ES-I3 (cell line): ENCODE measurements around the gene DSCAM.

Source experiments
- H3K36me3 ChIP-seq: 2 replicates; pipeline ENCODE4 v1.6.1; 2013; ENCODE audit warnings: mild to moderate bottlenecking, low read length, control low read depth, moderate library complexity; ENCODE audit not compliant: insufficient read depth
- H3K4me1 ChIP-seq: 2 replicates; pipeline ENCODE4 v1.6.1; 2013; ENCODE audit warnings: mild to moderate bottlenecking, control low read depth, low read length; ENCODE audit not compliant: insufficient read depth
- H3K9ac ChIP-seq: 2 replicates; pipeline ENCODE4 v1.6.1; 2013; ENCODE audit warnings: low read depth, mild to moderate bottlenecking, low read length, moderate library complexity
- H3K9me3 ChIP-seq: 2 replicates; pipeline ENCODE4 v1.6.1; 2013; ENCODE audit warnings: mild to moderate bottlenecking, low read length, moderate library complexity; ENCODE audit not compliant: control insufficient read depth, insufficient read depth

DSCAM gene

DNA sequence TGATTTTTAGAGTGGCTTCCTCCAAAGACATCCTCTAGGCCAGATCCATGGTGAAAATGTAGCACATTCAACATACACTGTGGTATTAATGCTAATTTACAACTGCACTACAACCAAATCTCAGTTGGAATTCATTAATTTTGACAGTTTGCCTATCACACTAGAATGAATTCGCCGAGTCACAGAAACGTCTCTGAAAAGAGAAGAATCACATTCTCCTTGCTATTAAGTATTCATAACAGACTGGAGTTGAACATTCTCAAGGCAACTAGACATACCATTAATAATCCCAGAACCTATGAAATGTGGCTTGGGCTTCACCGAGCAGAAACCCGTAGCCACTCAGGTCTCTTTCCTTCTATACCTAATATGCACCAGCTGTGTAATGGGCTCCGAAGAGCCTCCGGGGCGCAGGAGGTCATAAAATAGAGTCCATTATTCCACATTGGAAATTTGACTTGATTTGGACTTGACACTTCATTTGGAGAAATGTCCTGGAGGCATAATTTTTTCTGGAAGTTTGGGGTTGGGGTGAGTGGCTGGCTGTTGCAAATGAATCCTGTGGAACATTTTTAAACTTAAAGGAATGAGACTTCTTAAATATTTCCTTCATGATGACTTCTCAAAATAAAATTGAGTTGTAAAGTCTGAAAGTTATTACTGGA lies 117.1 kb downstream of the DSCAM start:
- no peaks in the 10 kb centered on the region for H3K36me3 ChIP-seq

DNA sequence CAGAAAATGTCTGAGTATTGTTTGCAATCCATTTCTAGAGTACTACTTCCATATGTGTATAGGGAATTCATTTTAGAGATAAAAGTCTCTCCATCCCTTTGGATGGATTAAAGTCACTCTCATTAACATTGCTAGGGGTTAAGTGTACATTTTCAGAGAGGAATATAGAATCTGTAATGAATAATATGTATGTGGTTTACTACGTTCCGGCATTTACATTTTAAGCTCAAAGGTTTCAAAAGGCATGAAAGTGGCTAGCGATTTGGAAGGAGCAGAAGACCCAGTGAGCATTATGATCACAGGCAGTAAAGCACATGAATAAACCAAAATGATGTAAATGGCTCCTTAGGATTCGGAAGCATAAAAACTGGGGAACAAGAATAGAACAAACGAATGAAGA lies 123.0 kb downstream of the DSCAM start:
- no peak overlapping the region for H3K9ac ChIP-seq
- H3K36me3 ChIP-seq = no peaks in the 10 kb centered on the region
- no peaks in the 10 kb centered on the region for H3K4me1 ChIP-seq
- H3K9me3 ChIP-seq = no peaks in the 10 kb centered on the region

More for the DNA sequence above, 117.1 kb downstream of the DSCAM start:
- Histone ChIP-seq H3K4me1 (no peaks in the 10 kb centered on the region), H3K9me3 (no peaks in the 10 kb centered on the region), H3K9ac (no peak overlapping the region)

DNA sequence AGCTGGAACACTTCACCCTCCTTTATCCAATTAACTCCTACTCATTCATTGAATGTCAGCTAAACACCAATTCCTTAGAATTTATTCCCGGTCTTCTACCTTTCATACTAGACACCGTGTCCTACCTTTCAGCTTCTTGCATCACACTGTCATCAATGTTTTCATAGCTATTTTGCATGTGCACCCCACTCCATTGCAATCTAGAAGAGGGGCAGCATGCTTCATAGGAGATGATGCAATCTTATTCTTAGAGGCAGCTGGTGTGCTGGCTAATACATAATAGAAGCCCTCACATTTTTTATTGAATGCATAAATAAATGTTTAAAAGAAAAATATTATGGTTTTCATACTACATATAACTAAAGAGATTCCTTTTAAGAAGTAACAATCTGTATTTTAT lies 123.6 kb downstream of the DSCAM start:
- Histone ChIP-seq H3K4me1 (no peaks in the 10 kb centered on the region), H3K9me3 (no peaks in the 10 kb centered on the region)

DNA sequence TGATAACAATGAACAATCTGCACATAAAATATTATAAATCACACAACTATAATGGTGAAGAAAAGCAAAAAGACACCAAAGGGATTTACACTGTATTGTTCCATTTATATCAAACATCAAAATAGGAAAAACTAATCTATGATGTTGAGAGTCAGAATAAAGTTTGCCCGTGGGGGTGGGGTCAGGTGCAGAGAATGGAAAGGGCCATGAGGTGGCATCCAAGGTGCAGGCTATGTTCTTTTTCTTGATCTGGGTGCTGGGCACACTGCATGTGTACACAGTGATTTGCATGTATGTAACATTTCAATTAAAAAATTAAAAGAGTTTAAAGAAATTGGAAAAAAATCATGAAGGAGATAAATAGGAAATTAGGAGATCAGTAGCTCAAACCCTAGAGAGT lies 127.3 kb downstream of the DSCAM start:
- Histone ChIP-seq H3K9me3 (no peaks in the 10 kb centered on the region; the same call in 1 of the 2 replicates), H3K4me1 (no peaks in the 10 kb centered on the region), H3K36me3 (no peaks in the 10 kb centered on the region), H3K9ac (no peak overlapping the region)

More for the DNA sequence above, 123.6 kb downstream of the DSCAM start:
- Histone ChIP-seq H3K9ac (no peak overlapping the region), H3K36me3 (no peaks in the 10 kb centered on the region)

DNA sequence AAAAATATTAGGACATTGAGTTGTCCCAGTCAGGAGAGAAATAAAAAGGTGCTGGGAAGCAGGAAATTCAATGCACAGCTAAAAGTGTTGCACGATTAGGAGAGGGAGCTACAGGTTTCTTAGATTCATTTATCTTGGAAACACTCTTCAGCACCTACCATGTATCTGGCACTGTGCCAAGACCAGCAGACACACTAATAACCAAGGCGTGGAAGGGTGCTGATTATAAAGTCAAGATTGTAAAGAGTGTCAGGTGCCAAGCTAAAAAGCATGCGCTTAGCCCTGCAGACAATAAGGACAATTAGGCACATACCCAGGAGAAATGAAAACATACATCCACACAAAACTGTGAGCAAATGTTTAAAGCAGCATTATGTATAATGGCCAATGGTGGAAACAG lies 129.9 kb downstream of the DSCAM start:
- H3K9me3 ChIP-seq = no peaks in the 10 kb centered on the region; the same call in 1 of the 2 replicates
- H3K4me1 ChIP-seq = no peaks in the 10 kb centered on the region
- H3K9ac ChIP-seq = no peak overlapping the region
- no peaks in the 10 kb centered on the region for H3K36me3 ChIP-seq

DNA sequence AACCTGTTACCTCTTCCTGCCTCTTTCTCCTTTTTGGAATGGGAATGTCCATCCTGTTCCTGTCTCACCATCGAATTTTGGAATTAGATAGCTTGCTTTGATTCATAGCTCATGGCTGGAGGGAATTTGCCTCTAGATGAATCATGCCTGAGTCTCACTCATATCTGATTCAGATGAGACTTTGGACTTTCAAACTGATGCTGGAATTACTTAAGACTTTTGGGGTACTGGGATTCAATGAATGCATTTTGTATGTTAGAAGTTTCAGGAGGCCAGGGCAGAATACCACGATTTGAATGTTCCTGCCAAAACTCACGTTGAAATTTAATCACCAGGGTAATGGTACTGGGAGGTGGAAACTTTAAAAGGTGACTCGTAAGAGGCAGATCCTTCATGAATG lies 132.4 kb downstream of the DSCAM start:
- Histone ChIP-seq H3K9ac (no peak overlapping the region), H3K9me3 (no peaks in the 10 kb centered on the region; the same call in 1 of the 2 replicates), H3K36me3 (no peaks in the 10 kb centered on the region), H3K4me1 (no peaks in the 10 kb centered on the region)

DNA sequence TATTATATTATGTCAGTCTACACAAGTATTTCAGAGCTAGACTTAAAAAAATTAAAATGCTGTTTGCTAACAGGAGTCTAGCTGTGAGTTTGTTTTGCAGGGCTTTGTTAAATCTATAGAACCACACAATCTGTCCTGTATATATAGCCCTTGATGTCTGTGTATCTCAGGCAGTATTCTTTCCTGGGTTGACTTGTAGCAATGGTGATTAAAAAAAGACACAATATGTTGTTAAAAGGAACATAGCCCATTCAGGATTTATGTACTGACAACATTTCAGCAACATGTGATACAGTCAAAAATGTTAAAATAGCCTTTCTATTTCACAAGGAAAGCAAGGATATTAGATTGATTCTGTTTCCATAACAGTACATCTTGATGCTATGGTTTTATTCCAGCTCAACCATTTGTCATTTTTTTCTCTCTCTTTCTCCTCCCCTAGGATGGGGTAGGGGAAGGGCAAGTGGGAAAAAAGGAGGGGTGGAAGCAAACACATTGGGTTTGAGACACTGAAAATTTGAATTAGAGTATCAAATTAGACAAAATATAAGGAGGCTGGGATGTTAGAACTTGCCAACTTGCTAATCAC lies 139.2 kb downstream of the DSCAM start:
- Histone ChIP-seq H3K9ac (no peak overlapping the region), H3K9me3 (no peaks in the 10 kb centered on the region), H3K36me3 (no peaks in the 10 kb centered on the region), H3K4me1 (no peaks in the 10 kb centered on the region)

DNA sequence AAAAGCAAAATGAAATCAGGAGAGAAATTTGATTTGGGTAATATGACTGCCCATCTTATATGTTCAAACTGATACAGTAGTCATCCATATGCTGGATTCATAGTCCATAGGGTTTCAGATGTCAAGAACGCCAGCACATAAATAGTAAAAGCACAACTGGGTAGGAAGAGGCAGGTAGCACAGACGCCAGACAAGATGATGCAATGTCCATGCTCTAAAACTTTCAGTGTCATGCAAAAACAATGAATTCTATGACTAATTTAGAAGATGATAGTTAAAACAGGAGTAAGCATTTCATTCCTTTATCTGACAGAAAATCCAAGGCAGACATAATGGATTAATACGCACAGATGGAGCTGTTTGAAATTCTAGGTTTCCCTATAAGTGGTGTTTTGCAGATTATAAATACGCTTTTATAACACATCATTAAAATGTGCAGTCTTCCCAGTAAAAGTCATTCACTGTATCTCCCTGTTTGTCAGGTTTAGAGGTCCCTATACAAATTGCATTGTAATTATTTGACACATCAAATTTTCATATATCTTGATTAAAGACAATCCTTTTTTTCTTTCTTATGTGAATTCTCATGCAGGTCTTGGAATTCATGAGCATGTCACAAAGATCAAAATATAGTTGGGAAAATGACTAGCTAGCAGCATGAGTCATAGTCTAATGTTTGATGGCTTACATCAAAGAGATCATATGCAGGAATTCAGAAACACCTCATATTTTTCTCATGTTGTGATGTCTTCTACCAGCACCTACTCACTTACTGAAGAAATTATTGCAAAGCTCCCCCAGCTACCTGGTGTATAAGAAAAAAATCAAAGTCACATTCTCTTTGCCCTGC lies 139.9 kb downstream of the DSCAM start:
- H3K9ac ChIP-seq = no peak overlapping the region
- H3K36me3 ChIP-seq = no peaks in the 10 kb centered on the region
- no peaks in the 10 kb centered on the region for H3K9me3 ChIP-seq
- H3K4me1 ChIP-seq = no peaks in the 10 kb centered on the region

DNA sequence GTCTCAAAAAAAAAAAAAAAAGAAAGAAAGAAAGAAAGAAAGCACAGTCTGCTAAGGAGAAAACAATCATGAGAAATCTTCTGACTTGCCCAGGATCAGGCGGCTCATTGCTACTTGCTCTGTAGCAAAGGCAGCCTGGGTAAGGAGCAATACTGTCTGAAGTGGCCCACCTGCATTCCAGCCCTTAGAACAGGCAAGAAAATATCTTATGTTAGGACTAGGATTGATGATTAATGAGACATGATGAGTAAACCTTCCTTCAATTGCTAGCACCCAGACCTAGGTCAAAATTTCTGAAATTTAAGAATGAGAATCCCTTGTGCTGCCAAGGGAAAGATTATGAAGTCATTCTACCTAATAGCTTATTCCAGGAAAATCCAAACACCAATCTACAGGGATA lies 140.8 kb downstream of the DSCAM start:
- H3K36me3 ChIP-seq = no peaks in the 10 kb centered on the region
- no peak overlapping the region for H3K9ac ChIP-seq
- H3K4me1 ChIP-seq = no peaks in the 10 kb centered on the region
- H3K9me3 ChIP-seq = no peaks in the 10 kb centered on the region

DNA sequence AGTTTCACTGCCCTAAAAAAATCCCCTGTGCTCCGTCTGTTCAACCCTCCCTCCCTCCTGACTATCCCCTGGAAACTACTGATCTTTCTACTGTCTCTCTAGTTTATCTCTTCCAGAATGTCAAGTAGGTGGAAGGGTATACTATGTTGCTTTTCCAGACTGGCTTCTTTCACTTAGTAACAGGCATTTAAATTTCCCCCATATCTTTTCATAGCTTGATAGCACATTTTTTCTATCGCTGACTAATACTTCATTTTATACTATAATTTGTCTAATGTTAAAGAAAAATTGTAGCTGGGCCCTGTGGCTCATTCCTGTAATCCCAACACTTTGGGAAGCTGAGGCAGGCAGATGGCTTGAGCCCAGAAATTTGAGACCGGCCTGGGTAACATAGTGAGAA lies 142.8 kb downstream of the DSCAM start:
- Histone ChIP-seq H3K4me1 (no peaks in the 10 kb centered on the region), H3K9me3 (no peaks in the 10 kb centered on the region), H3K9ac (no peak overlapping the region), H3K36me3 (no peaks in the 10 kb centered on the region)

DNA sequence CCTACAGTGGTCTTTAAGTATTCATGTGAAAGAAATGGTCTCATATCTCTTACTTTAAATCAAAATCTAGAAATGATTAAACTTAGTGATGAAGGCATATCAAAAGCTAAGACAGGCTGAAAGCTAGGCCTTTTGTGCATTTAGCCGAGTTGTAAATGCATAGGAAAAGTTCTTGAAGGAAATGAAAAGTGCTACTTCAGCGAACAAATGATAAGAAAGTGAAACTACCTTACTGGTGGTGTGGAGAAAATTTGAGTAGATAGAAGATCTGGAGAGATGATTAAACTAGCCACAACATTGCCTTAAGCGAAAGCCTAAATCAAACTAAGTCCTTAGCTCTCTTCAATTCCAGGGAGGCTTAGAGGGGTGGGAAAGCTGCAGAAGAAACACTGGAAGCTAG lies 147.6 kb downstream of the DSCAM start:
- Histone ChIP-seq H3K9ac (no peak overlapping the region), H3K36me3 (no peaks in the 10 kb centered on the region), H3K9me3 (no peaks in the 10 kb centered on the region), H3K4me1 (no peaks in the 10 kb centered on the region)

DNA sequence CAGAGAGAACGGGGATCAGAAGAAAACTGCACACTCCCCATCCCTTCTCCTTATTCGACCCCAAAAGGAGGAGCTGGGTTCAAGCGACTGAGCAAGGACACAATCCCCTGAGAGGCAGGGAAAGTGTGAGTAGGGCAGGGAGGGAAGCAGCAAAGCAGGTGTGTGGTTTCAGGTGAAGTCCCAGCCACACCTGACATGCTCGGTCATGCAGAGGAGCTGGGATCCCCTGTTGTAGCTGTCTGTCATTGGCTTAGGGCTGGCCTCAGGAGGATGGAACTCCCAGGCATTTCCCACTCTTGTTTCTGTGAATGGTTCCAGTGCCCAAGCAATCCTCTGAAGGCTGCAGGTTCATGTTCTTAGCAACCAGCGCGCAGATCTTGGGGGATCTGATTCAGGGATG lies 150.7 kb downstream of the DSCAM start:
- Histone ChIP-seq H3K9me3 (no peaks in the 10 kb centered on the region), H3K4me1 (no peaks in the 10 kb centered on the region), H3K36me3 (no peaks in the 10 kb centered on the region), H3K9ac (no peak overlapping the region)

DNA sequence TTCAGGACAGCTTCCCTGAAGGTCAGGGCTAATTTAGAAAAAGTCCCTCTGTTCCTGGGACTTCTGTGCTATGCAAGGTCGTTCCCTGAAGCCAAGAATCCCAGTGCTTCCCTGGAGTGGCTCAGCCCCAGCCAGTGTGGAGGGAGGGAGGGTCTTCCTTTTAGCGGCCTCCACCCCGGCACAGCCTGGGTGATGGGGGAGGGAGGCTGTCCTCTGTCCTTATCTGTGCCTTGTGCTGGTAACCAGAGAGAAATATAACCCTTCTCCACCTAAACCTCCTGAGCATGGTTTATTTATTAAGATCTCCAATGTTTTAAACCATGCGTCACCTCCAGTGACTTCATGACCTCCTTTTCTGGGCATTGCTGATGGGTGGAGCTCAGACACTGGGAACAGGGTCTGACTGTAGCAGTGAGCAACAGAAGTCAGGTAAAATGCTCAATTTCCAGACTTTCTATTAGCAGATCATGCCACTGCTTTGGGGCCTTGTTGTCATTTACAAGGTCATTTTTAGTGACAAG lies 157.1 kb downstream of the DSCAM start:
- no peaks in the 10 kb centered on the region for H3K9me3 ChIP-seq
- peaks cover 8% of the 10 kb centered on the region; the same call in 1 of the 2 replicates for H3K4me1 ChIP-seq
- H3K9ac ChIP-seq = no peak overlapping the region
- H3K36me3 ChIP-seq = no peaks in the 10 kb centered on the region

DNA sequence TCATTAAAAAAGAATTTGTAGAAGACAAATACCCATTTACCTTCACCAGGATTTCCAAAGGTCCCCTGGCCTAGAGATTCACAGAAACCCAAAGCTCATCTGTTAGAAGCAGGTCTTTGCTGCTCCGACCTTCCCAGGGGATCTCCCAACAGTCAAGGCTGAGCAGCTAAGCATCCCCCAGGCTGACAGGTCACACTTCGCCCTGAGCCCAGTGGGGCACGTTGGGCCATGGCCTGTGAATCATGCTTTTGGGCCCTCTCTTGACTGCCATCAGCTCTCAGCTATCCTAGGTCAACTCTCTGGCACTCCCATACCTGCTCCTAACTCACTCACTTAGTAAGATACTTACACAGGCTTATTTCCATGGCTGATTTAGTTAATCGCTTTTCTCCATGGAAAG lies 157.7 kb downstream of the DSCAM start:
- H3K36me3 ChIP-seq = no peaks in the 10 kb centered on the region
- no peaks in the 10 kb centered on the region for H3K9me3 ChIP-seq
- H3K9ac ChIP-seq = no peak overlapping the region
- H3K4me1 ChIP-seq = peaks cover 8% of the 10 kb centered on the region; the same call in 1 of the 2 replicates
